HG03108 (cell line): Measurements from ENCODE around the gene ADARB2.
"Not testable (repeated sequence)": the region's sequence is repeated elsewhere in the genome, so short reads cannot be mapped to it uniquely, and the experiment has no call there.

Source experiments
- ATAC-seq: cut with Tn5 transposase; IDR thresholded peaks from one replicate; pipeline ENCODE4 v1.9.1; 2021; ENCODE audit warnings: moderate library complexity; ENCODE audit not compliant: unreplicated experiment

Gene ADARB2

GRCh38 chr10:1449572-1450205 is 287.6 kb downstream of the ADARB2 start:
- ATAC-seq, result no peak

- ATAC-seq, result no peak
Observed at GRCh38 chr10:1449021-1449420, 288.3 kb downstream of the ADARB2 start.

GRCh38 chr10:1448252-1448930 is 288.9 kb downstream of the ADARB2 start:
- ATAC-seq, result no peak

- ATAC-seq, result no peak
Observed at GRCh38 chr10:1444826-1445225, 292.5 kb downstream of the ADARB2 start.

GRCh38 chr10:1440897-1441296 is 296.4 kb downstream of the ADARB2 start:
- ATAC-seq, result no peak

- no peak for ATAC-seq
Observed at GRCh38 chr10:1434912-1435692, 302.2 kb downstream of the ADARB2 start.

GRCh38 chr10:1434202-1434601 is 303.1 kb downstream of the ADARB2 start:
- ATAC-seq, result no peak

- no peak for ATAC-seq
Observed at GRCh38 chr10:1432161-1432560, 305.2 kb downstream of the ADARB2 start.

GRCh38 chr10:1431229-1431628 is 306.1 kb downstream of the ADARB2 start:
- ATAC-seq, result no peak

- ATAC-seq, result not testable (repeated sequence)
Observed at GRCh38 chr10:1427521-1428186, 309.7 kb downstream of the ADARB2 start.

- ATAC-seq, result no peak
Observed at GRCh38 chr10:1426786-1427185, 310.5 kb downstream of the ADARB2 start.

GRCh38 chr10:1425879-1426278 is 311.4 kb downstream of the ADARB2 start:
- ATAC-seq, result peak; percentile 76

GRCh38 chr10:1424648-1425047 is 312.7 kb downstream of the ADARB2 start:
- no peak for ATAC-seq

GRCh38 chr10:1423676-1424253 is 313.6 kb downstream of the ADARB2 start:
- ATAC-seq, result no peak

- ATAC-seq, result no peak
Observed at GRCh38 chr10:1422275-1422674, 315.1 kb downstream of the ADARB2 start.

GRCh38 chr10:1420661-1421362 is 316.5 kb downstream of the ADARB2 start:
- peak; percentile 68 for ATAC-seq

- ATAC-seq, result no peak
Observed at GRCh38 chr10:1419796-1420610, 317.3 kb downstream of the ADARB2 start.

GRCh38 chr10:1418031-1418550 is 319.2 kb downstream of the ADARB2 start:
- no peak for ATAC-seq

- ATAC-seq, result no peak
Observed at GRCh38 chr10:1417574-1417973, 319.8 kb downstream of the ADARB2 start.
